B cell (primary cell): Measurements from ENCODE around the gene ARNT2. TPM values are rescaled to one million over a fixed set of nuclear protein-coding genes. Genes with fewer than 3 reads are reported as not detected.

Source experiments
- ATAC-seq: fragments of 200-7000 bp; cut with Tn5 transposase; one replicate; pipeline ENCODE4 v1.10.0; 2021; ENCODE audit warnings: low read depth, mild to moderate bottlenecking, moderate number of reproducible peaks, moderate library complexity
- CTCF ChIA-PET: fragments of 350-600 bp; sonication (Branson Sonifier 250); formaldehyde crosslinking; loops from one replicate; lab custom pipeline; 2021; ENCODE audit warnings: antibody characterized with exemption, inconsistent platforms; lab: Charles Lee
- POLR2A ChIA-PET: fragments of 350-600 bp; sonication (Branson Sonifier 250); formaldehyde crosslinking; loops from one replicate; lab custom pipeline; 2021; ENCODE audit warnings: antibody characterized with exemption; lab: Charles Lee
- DNase-seq: peaks from one replicate; pipeline ENCODE4 v3.0.0; 2013
- H2AFZ ChIP-seq: 2 replicates; pipeline ENCODE4 v1.6.1; 2012; ENCODE audit warnings: mild to moderate bottlenecking, low read depth, low read length; ENCODE audit not compliant: insufficient read depth, poor library complexity, severe bottlenecking
- H3K27ac ChIP-seq, 2 donors: 1 replicate in 1 of 2; 2 replicates in 1 of 2; pipeline ENCODE4 v1.5.1; 2012 to 2013; ENCODE audit warnings: low read length in 2 of 2, mild to moderate bottlenecking in 2 of 2, moderate library complexity in 1 of 2
- H3K27me3 ChIP-seq, 4 experiments: fragments of 200-600 bp in 1 of 4; sonication (generic) in 1 of 4; replicated peaks in 1 of 4; 1 replicate in 2 of 4; 2 replicates in 2 of 4; pipeline versions ENCODE4 v1.6.1 to v1.7.0; 2013 to 2016; ENCODE audit warnings: low read length in 3 of 4, mild to moderate bottlenecking in 2 of 4, mixed read lengths in 1 of 4, moderate library complexity in 1 of 4; ENCODE audit not compliant: insufficient read depth in 4 of 4, control insufficient read depth in 3 of 4; ENCODE audit errors: control extremely low read depth in 1 of 4
- H3K36me3 ChIP-seq, 2 experiments: replicated peaks in 1 of 2; 1 replicate in 1 of 2; 2 replicates in 1 of 2; pipeline versions ENCODE4 v1.6.1 to v1.7.1; 2013; ENCODE audit warnings: low read length in 1 of 2; ENCODE audit not compliant: insufficient read depth in 2 of 2, control insufficient read depth in 1 of 2; ENCODE audit errors: control extremely low read depth in 1 of 2, extremely low read depth in 1 of 2
- H3K4me1 ChIP-seq, 2 donors: fragments of 200-600 bp in 1 of 2; sonication (generic) in 1 of 2; 1 replicate in 1 of 2; 2 replicates in 1 of 2; pipeline versions ENCODE4 v1.5.1 to v1.6.1; 2013 to 2017; ENCODE audit warnings: low read length in 2 of 2; ENCODE audit not compliant: control insufficient read depth in 2 of 2, insufficient read depth in 2 of 2
- H3K4me2 ChIP-seq: replicated peaks from 2 replicates; pipeline ENCODE3; 2012; ENCODE audit warnings: mild to moderate bottlenecking, low read depth, low read length; ENCODE audit not compliant: poor library complexity, severe bottlenecking
- H3K4me3 ChIP-seq, 5 experiments: fragments of 200-600 bp in 1 of 5; sonication (generic) in 1 of 5; 1 replicate in 3 of 5; 2 replicates in 2 of 5; pipeline versions ENCODE4 v1.5.1 to v1.7.0; 2011 to 2016; ENCODE audit warnings: low read length in 4 of 5, mild to moderate bottlenecking in 4 of 5, low read depth in 2 of 5, control low read depth in 1 of 5, moderate library complexity in 1 of 5; ENCODE audit not compliant: insufficient read depth in 1 of 5; ENCODE audit errors: control extremely low read depth in 1 of 5, extremely low read depth in 1 of 5
- H3K79me2 ChIP-seq: fragments of 200-600 bp; sonication (generic); one replicate; pipeline ENCODE4 v1.6.0; 2016; ENCODE audit warnings: low read length; ENCODE audit not compliant: control insufficient read depth, insufficient read depth
- H3K9ac ChIP-seq: fragments of 200-600 bp; sonication (generic); 2 replicates; pipeline ENCODE4 v1.6.1; 2017; ENCODE audit warnings: mild to moderate bottlenecking, low read length, moderate library complexity
- H3K9me3 ChIP-seq, 3 donors: one replicate each; pipeline versions ENCODE4 v1.6.1 to v1.7.1; 2013; ENCODE audit warnings: low read length in 2 of 3; ENCODE audit not compliant: control insufficient read depth in 2 of 3, insufficient read depth in 1 of 3; ENCODE audit errors: control extremely low read depth in 1 of 3
- H4K20me1 ChIP-seq: 2 replicates; pipeline ENCODE4 v1.6.0; 2012; ENCODE audit warnings: mild to moderate bottlenecking, low read length; ENCODE audit not compliant: insufficient read depth, control insufficient read depth, poor library complexity, severe bottlenecking
- H3K27ac Mint-ChIP-seq: one replicate; pipeline ENCODE4 v1.8.0; 2021; ENCODE audit warnings: mixed read lengths
- H3K27me3 Mint-ChIP-seq: one replicate; pipeline ENCODE4 v1.8.0; 2021; ENCODE audit warnings: mixed read lengths
- H3K4me1 Mint-ChIP-seq: one replicate; pipeline ENCODE4 v1.8.0; 2021; ENCODE audit warnings: mixed read lengths
- H3K4me3 Mint-ChIP-seq: one replicate; pipeline ENCODE4 v1.8.0; 2021; ENCODE audit warnings: mixed read lengths
- H3K9me3 Mint-ChIP-seq: one replicate; pipeline ENCODE4 v1.8.0; 2022; ENCODE audit warnings: mixed read lengths; ENCODE audit not compliant: insufficient read depth
- CTCF ChIP-seq: fragments of 200-600 bp; IDR thresholded peaks from one replicate; pipeline ENCODE4 v1.8.0; 2022; ENCODE audit warnings: antibody characterized with exemption, mild to moderate bottlenecking
- EZH2 ChIP-seq: IDR thresholded peaks from 2 replicates; pipeline ENCODE4 v1.6.1; 2012; ENCODE audit warnings: borderline replicate concordance, low read depth, mild to moderate bottlenecking, moderate library complexity, low read length; ENCODE audit not compliant: insufficient read depth, poor library complexity, severe bottlenecking
- WGBS: methylation state at CpG from one replicate; pipeline ENCODE4 v1.1.5; 2013; ENCODE audit warnings: missing lambda C conversion rate; ENCODE audit not compliant: insufficient coverage; 5-methylcytosine and 5-hydroxymethylcytosine counted together
- intact Hi-C: fragments of 100-400 bp; cut with micrococcal nuclease; formaldehyde crosslinking; loops from one replicate; pipeline ENCODE4 v1.10.0; 2022
- polyA plus RNA-seq: library from polyadenylated mRNA; depleted of rRNA; stranded (reverse); fragments of >200 nt; gene quantifications from 2 replicates; pipeline ENCODE4 v1.2.3, GENCODE V29; 2012
- total RNA-seq, 2 donors: library from RNA; stranded (reverse); fragments of 120-200 nt in 1 of 2; gene quantifications; 1 replicate in 1 of 2; 2 replicates in 1 of 2; pipeline versions ENCODE4 v1.2.3 to v1.2.4, GENCODE V29; 2013 to 2022

ARNT2 gene
- total and polyA plus RNA-seq, 2 donors (not counting 1 experiment from before 2014, with no cell fraction given): not detected

- ATAC-seq: no peak
- Mint-ChIP-seq H3K4me3 (no peak overlapping the region), H3K27ac (no peak overlapping the region), H3K9me3 (peaks cover 17% of the 10 kb centered on the region), H3K4me1 (no peaks in the 10 kb centered on the region), H3K27me3 (no peaks in the 10 kb centered on the region)
- no peaks in the 10 kb centered on the region for H4K20me1 ChIP-seq
- no peak overlapping the region for H2AFZ ChIP-seq
- TF ChIP-seq CTCF (no peak), EZH2 (no peak)
- CTCF ChIA-PET: interaction anchor here (1.0 kb wide), 1 partner anchor 9 kb away, joined by 3 read pairs; no protein-coding TSS in a partner anchor
- no peak overlapping the region for H3K4me3 ChIP-seq
- no peaks in the 10 kb centered on the region for H3K36me3 ChIP-seq
- no peak overlapping the region for H3K9ac ChIP-seq
- no peaks in the 10 kb centered on the region for H3K79me2 ChIP-seq
- H3K4me1 ChIP-seq: no peaks in the 10 kb centered on the region
- POLR2A ChIA-PET: no interaction called here
- H3K27ac ChIP-seq: no peak overlapping the region
- 83% methylated on average over 1 of the region's 4 CpGs for WGBS
- DNase-seq: no peak
- intact Hi-C loops: no loop called here
- peaks cover 0 to 7% (median 0%) of the 10 kb centered on the region in 3 donors for H3K9me3 ChIP-seq
- H3K27me3 ChIP-seq: no peaks in the 10 kb centered on the region
- H3K4me2 ChIP-seq: no peak overlapping the region
Measured at GRCh38 chr15:80512726-80513660, 108.8 kb downstream of the ARNT2 start.
